Astrocyte (in vitro differentiated cells and primary cell): Measurements from ENCODE around the gene ATP1A3. TPM values are rescaled to one million over a fixed set of nuclear protein-coding genes. Genes with fewer than 3 reads are reported as not detected.
"Not testable (repeated sequence)": the region's sequence is repeated elsewhere in the genome, so short reads cannot be mapped to it uniquely, and the experiment has no call there.

Experiments
- DNase-seq: peaks from one replicate; pipeline ENCODE4 v3.0.0-alpha.2; 2010; ENCODE audit warnings: low read depth
- FAIRE-seq: peaks from 2 replicates; lab custom pipeline; 2011; peaks lifted over from hg19 to GRCh38; lab: Jason Lieb, UNC
- H2AFZ ChIP-seq: 2 replicates; pipeline ENCODE4 v1.6.0; 2012; ENCODE audit warnings: low read depth, low read length, inconsistent platforms
- H3K27ac ChIP-seq: 2 replicates; pipeline ENCODE4 v1.5.1; 2011; ENCODE audit warnings: low read depth, low read length, inconsistent platforms
- H3K27me3 ChIP-seq: 2 replicates; pipeline ENCODE4 v1.6.0; 2011; ENCODE audit warnings: low read length, inconsistent platforms; ENCODE audit not compliant: insufficient read depth
- H3K36me3 ChIP-seq: 2 replicates; pipeline ENCODE4 v1.5.1; 2011; ENCODE audit warnings: low read length, inconsistent platforms; ENCODE audit not compliant: insufficient read depth
- H3K4me1 ChIP-seq: 2 replicates; pipeline ENCODE4 v1.5.1; 2011; ENCODE audit warnings: low read length, inconsistent platforms; ENCODE audit not compliant: insufficient read depth
- H3K4me2 ChIP-seq: 2 replicates; pipeline ENCODE4 v1.6.0; 2012; ENCODE audit warnings: low read length, inconsistent platforms
- H3K4me3 ChIP-seq: 2 replicates; pipeline ENCODE4 v1.5.1; 2011; ENCODE audit warnings: low read depth, mild to moderate bottlenecking, low read length, inconsistent platforms; ENCODE audit not compliant: insufficient read depth
- H3K79me2 ChIP-seq: 2 replicates; pipeline ENCODE4 v1.6.0; 2012; ENCODE audit warnings: mild to moderate bottlenecking, low read length, inconsistent platforms; ENCODE audit not compliant: insufficient read depth
- H3K9ac ChIP-seq: 2 replicates; pipeline ENCODE4 v1.6.0; 2012; ENCODE audit warnings: mild to moderate bottlenecking, low read length, inconsistent platforms
- H3K9me3 ChIP-seq: 2 replicates; pipeline ENCODE4 v1.5.1; 2012; ENCODE audit warnings: low read depth, mild to moderate bottlenecking, low read length, inconsistent platforms; ENCODE audit not compliant: insufficient read depth
- H4K20me1 ChIP-seq: 2 replicates; pipeline ENCODE4 v1.6.0; 2012; ENCODE audit warnings: low read length, inconsistent platforms; ENCODE audit not compliant: insufficient read depth
- H3K27ac Mint-ChIP-seq: one replicate; pipeline ENCODE4 v1.8.0; 2021; ENCODE audit warnings: mild to moderate bottlenecking, mixed read lengths; ENCODE audit not compliant: unreplicated experiment
- H3K27me3 Mint-ChIP-seq: one replicate; pipeline ENCODE4 v1.8.0; 2021; ENCODE audit warnings: low read depth, mixed read lengths; ENCODE audit not compliant: unreplicated experiment
- H3K36me3 Mint-ChIP-seq: one replicate; pipeline ENCODE4 v1.8.0; 2021; ENCODE audit warnings: low read depth, mixed read lengths; ENCODE audit not compliant: unreplicated experiment
- H3K4me1 Mint-ChIP-seq: one replicate; pipeline ENCODE4 v1.8.0; 2021; ENCODE audit warnings: low read depth, mixed read lengths; ENCODE audit not compliant: unreplicated experiment
- H3K4me3 Mint-ChIP-seq: one replicate; pipeline ENCODE4 v1.8.0; 2021; ENCODE audit warnings: mild to moderate bottlenecking, moderate library complexity, mixed read lengths; ENCODE audit not compliant: unreplicated experiment
- H3K9me3 Mint-ChIP-seq: one replicate; pipeline ENCODE4 v1.8.0; 2021; ENCODE audit warnings: mild to moderate bottlenecking, mixed read lengths; ENCODE audit not compliant: unreplicated experiment
- CTCF ChIP-seq: IDR thresholded peaks from 2 replicates; pipeline ENCODE4 v1.5.1; 2011; ENCODE audit warnings: low read depth, mild to moderate bottlenecking, inconsistent platforms, low read length, moderate library complexity; ENCODE audit not compliant: insufficient read depth
- EZH2 ChIP-seq: IDR thresholded peaks from 2 replicates; pipeline ENCODE4 v1.6.1; 2012; ENCODE audit warnings: mild to moderate bottlenecking, low read length, inconsistent platforms; ENCODE audit not compliant: insufficient read depth
- total RNA-seq: library from RNA; stranded (reverse); gene quantifications from 2 replicates; pipeline ENCODE4 v1.2.1, GENCODE V29; 2021

ATP1A3 gene
- total RNA-seq, 1 donor from 2014 or later, result 3.4 TPM

DNA sequence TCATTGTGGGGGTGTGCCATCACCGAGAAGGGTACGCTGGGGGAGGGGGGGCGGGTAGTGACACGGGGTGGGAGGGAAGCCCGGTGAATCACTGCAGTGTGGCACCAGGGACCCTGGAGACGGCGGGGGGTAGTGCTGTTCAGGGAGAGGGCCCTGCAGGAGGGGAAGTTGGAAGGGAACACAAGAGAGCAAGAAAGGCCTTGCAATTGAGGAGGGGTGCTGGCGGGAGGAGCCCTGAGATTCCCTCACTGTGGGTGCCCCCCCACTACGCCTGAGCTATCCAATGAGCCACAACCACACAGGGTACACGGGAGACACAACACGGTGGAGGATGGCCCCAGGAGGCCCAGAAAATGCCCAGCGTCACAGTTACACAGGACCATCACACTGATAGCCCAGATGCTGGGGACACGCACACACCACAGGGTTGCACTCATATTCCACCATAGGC, 516 bp upstream of the ATP1A3 start:
- Histone ChIP-seq H3K27me3 (peaks cover 37% of the 10 kb centered on the region), H3K4me3 (no peak overlapping the region), H3K9me3 (no peaks in the 10 kb centered on the region), H2AFZ (no peak overlapping the region), H3K4me2 (peak overlapping the region; percentile 75), H3K79me2 (no peaks in the 10 kb centered on the region), H3K36me3 (no peaks in the 10 kb centered on the region), H3K4me1 (no peaks in the 10 kb centered on the region), H3K27ac (no peak overlapping the region), H3K9ac (no peak overlapping the region), H4K20me1 (peaks cover 14% of the 10 kb centered on the region)
- H3K4me1 Mint-ChIP-seq, result peaks cover 8% of the 10 kb centered on the region
- peaks cover 58% of the 10 kb centered on the region for H3K27me3 Mint-ChIP-seq
- FAIRE-seq, result no peak
- no peak overlapping the region for H3K4me3 Mint-ChIP-seq
- TF ChIP-seq CTCF, result no peak
- no peak for TF ChIP-seq EZH2
- DNase-seq, result no peak
- peaks cover 2% of the 10 kb centered on the region for H3K9me3 Mint-ChIP-seq
- peaks cover under 1% of the 10 kb centered on the region for H3K36me3 Mint-ChIP-seq
- H3K27ac Mint-ChIP-seq, result no peak overlapping the region

DNA sequence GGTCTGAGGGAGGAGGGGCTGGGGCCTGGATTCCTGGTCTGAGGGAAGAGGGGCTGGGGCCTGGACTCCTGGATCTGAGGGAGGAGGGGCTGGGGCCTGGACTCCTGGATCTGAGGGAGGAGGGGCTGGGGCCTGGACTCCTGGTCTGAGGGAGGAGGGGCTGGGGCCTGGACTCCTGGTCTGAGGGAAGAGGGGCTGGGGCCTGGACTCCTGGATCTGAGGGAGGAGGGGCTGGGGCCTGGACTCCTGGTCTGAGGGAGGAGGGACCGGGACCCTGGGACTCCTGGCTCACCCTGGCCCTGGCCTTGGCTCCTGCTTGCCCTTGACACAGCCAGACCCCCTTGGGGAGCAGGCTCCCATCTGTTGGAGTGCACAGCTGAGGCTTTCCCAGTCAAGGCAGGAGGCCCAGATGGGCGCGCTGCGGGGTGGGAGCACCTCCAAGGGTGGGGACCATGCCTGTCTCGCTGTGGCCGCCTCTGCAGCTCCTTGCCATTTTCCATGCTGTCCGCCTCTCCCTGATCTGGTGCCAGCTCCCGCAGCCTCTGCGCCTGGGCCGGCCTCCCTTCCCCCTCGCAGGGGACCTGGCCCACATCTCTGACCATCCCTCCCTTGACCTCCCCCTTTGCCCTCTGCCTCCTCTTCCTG, 2.0 kb downstream of the ATP1A3 start:
- H3K27me3 ChIP-seq, result peaks cover 27% of the 10 kb centered on the region
- not testable (repeated sequence) for FAIRE-seq, H3K36me3 ChIP-seq, H3K27ac Mint-ChIP-seq, H2AFZ ChIP-seq, H3K4me1 ChIP-seq, H3K4me3 Mint-ChIP-seq, H3K9me3 Mint-ChIP-seq, DNase-seq, H4K20me1 ChIP-seq, H3K9ac ChIP-seq, H3K36me3 Mint-ChIP-seq, H3K79me2 ChIP-seq, H3K4me2 ChIP-seq, H3K4me1 Mint-ChIP-seq, H3K9me3 ChIP-seq, H3K27ac ChIP-seq, H3K4me3 ChIP-seq
- peaks cover 50% of the 10 kb centered on the region for H3K27me3 Mint-ChIP-seq

GRCh38 chr19:41991025-41991424, 3.0 kb downstream of the ATP1A3 start:
- peaks cover 3% of the 10 kb centered on the region for H3K4me1 Mint-ChIP-seq
- peaks cover 1% of the 10 kb centered on the region for H3K9me3 Mint-ChIP-seq
- Histone ChIP-seq H3K27ac (no peak overlapping the region), H3K9me3 (no peaks in the 10 kb centered on the region), H2AFZ (no peak overlapping the region), H3K79me2 (no peaks in the 10 kb centered on the region), H3K4me3 (no peak overlapping the region), H3K4me1 (no peaks in the 10 kb centered on the region), H3K36me3 (no peaks in the 10 kb centered on the region), H3K27me3 (peaks cover 21% of the 10 kb centered on the region), H3K9ac (no peak overlapping the region), H4K20me1 (peaks cover 3% of the 10 kb centered on the region), H3K4me2 (no peak overlapping the region)
- FAIRE-seq (no peak), DNase-seq (no peak)
- TF ChIP-seq EZH2 (no peak), CTCF (no peak)
- no peak overlapping the region for H3K4me3 Mint-ChIP-seq
- peaks cover 42% of the 10 kb centered on the region for H3K27me3 Mint-ChIP-seq
- peaks cover 3% of the 10 kb centered on the region for H3K36me3 Mint-ChIP-seq
- no peak overlapping the region for H3K27ac Mint-ChIP-seq
